H1 (cell line): ENCODE results near the gene GZMM. TPM values are rescaled to one million over a fixed set of nuclear protein-coding genes. Genes with fewer than 3 reads are reported as not detected.
A peak's percentile ranks its signal among the peaks of the same experiment; 100 is the strongest.

Source experiments
- CTCF ChIA-PET: fragments of 300-600 bp; sonication (Branson Sonifier 250); formaldehyde crosslinking; loops from one replicate; lab custom pipeline; 2021; ENCODE audit not compliant: partially characterized antibody; lab: Charles Lee
- POLR2A ChIA-PET: fragments of 300-600 bp; sonication (Branson Sonifier 250); formaldehyde crosslinking; loops from one replicate; lab custom pipeline; 2021; ENCODE audit warnings: inconsistent platforms; ENCODE audit not compliant: partially characterized antibody; lab: Charles Lee
- DNase-seq, 2 experiments: peaks; one replicate each; pipeline versions ENCODE4 v3.0.0 to v3.0.0-alpha.2; 2010 to 2022; ENCODE audit warnings: low spot score in 2 of 2, low read depth in 1 of 2, mixed read lengths in 1 of 2
- FAIRE-seq: peaks from 2 replicates; lab custom pipeline; 2011; peaks lifted over from hg19 to GRCh38; lab: Jason Lieb, UNC
- H2AFZ ChIP-seq: 2 replicates; pipeline ENCODE4 v1.8.1; 2012; ENCODE audit warnings: low read length, inconsistent platforms
- H2AK5ac ChIP-seq: 2 replicates; pipeline ENCODE4 v1.6.1; 2013; ENCODE audit warnings: low read depth, low read length
- H2BK120ac ChIP-seq: replicated peaks from 2 replicates; pipeline ENCODE3; 2013; ENCODE audit warnings: low read depth, low read length, inconsistent platforms
- H2BK12ac ChIP-seq: 2 replicates; pipeline ENCODE4 v1.6.1; 2013; ENCODE audit warnings: low read depth, low read length
- H2BK15ac ChIP-seq: 2 replicates; pipeline ENCODE4 v1.6.1; 2013; ENCODE audit warnings: low read length
- H2BK20ac ChIP-seq: 2 replicates; pipeline ENCODE4 v1.6.1; 2013; ENCODE audit warnings: low read length
- H2BK5ac ChIP-seq: 2 replicates; pipeline ENCODE4 v1.6.1; 2013; ENCODE audit warnings: low read depth, low read length
- H3K14ac ChIP-seq: 2 replicates; pipeline ENCODE4 v1.6.1; 2013; ENCODE audit warnings: inconsistent platforms; ENCODE audit not compliant: insufficient read length
- H3K18ac ChIP-seq: 2 replicates; pipeline ENCODE4 v1.6.1; 2013; ENCODE audit warnings: low read length; ENCODE audit errors: extremely low read depth
- H3K23ac ChIP-seq: 2 replicates; pipeline ENCODE4 v1.6.1; 2013; ENCODE audit warnings: inconsistent platforms; ENCODE audit not compliant: insufficient read length
- H3K23me2 ChIP-seq: 2 replicates; pipeline ENCODE4 v1.6.1; 2013; ENCODE audit warnings: low read depth, low read length
- H3K27ac ChIP-seq: 2 replicates; pipeline ENCODE4 v1.6.1; 2011; ENCODE audit warnings: low read depth, low read length, inconsistent platforms
- H3K27me3 ChIP-seq, 4 experiments: replicated peaks in 1 of 4; 1 replicate in 1 of 4; 2 replicates in 3 of 4; pipeline versions ENCODE4 v1.6.1 to v1.8.1; 2011 to 2013; ENCODE audit warnings: low read length in 3 of 4, mild to moderate bottlenecking in 3 of 4, inconsistent platforms in 2 of 4, mixed read lengths in 2 of 4, moderate library complexity in 1 of 4; ENCODE audit not compliant: control insufficient read depth in 3 of 4, insufficient read depth in 3 of 4; ENCODE audit errors: extremely low read depth in 1 of 4
- H3K36me3 ChIP-seq, 4 experiments: 2 replicates each; pipeline versions ENCODE4 v1.6.1 to v1.8.1; 2011 to 2013; ENCODE audit warnings: mild to moderate bottlenecking in 4 of 4, low read length in 3 of 4, moderate library complexity in 2 of 4, control low read depth in 1 of 4, inconsistent platforms in 1 of 4; ENCODE audit not compliant: insufficient read depth in 4 of 4, control insufficient read depth in 2 of 4
- H3K4ac ChIP-seq: replicated peaks from 2 replicates; pipeline ENCODE3; 2013; ENCODE audit warnings: low read length, low read depth, mixed read lengths, inconsistent platforms; ENCODE audit not compliant: insufficient read length
- H3K4me1 ChIP-seq, 4 experiments: replicated peaks in 1 of 4; 1 replicate in 1 of 4; 2 replicates in 3 of 4; pipeline versions ENCODE4 v1.6.1 to v1.8.1; 2011 to 2013; ENCODE audit warnings: low read length in 3 of 4, inconsistent platforms in 2 of 4, mixed read lengths in 1 of 4; ENCODE audit not compliant: insufficient read depth in 4 of 4, control insufficient read depth in 3 of 4
- H3K4me2 ChIP-seq, 2 experiments: 2 replicates each; pipeline versions ENCODE4 v1.6.1 to v1.8.1; 2011 to 2013; ENCODE audit warnings: low read depth in 2 of 2, low read length in 2 of 2, control low read depth in 1 of 2, inconsistent platforms in 1 of 2, mild to moderate bottlenecking in 1 of 2; ENCODE audit not compliant: insufficient read depth in 1 of 2
- H3K4me3 ChIP-seq, 4 experiments: fragments of 200-600, 300-600 bp in 1 of 4; sonication (generic), shearing (Covaris generic), sonication (Bioruptor Twin) in 1 of 4; 2 replicates each; pipeline versions ENCODE4 v1.5.1 to v1.8.1; 2011 to 2016; ENCODE audit warnings: low read length in 4 of 4, low read depth in 3 of 4, control low read depth in 2 of 4, inconsistent platforms in 2 of 4, mild to moderate bottlenecking in 2 of 4, mixed read lengths in 1 of 4, moderate library complexity in 1 of 4; ENCODE audit not compliant: insufficient read depth in 2 of 4; ENCODE audit errors: extremely low read depth in 1 of 4
- H3K56ac ChIP-seq: replicated peaks from 2 replicates; pipeline ENCODE3; 2013; ENCODE audit warnings: low read depth, mild to moderate bottlenecking, mixed read lengths, low read length, inconsistent platforms; ENCODE audit not compliant: insufficient read length
- H3K79me1 ChIP-seq: 2 replicates; pipeline ENCODE4 v1.6.1; 2013; ENCODE audit warnings: low read depth, low read length, control low read depth
- H3K79me2 ChIP-seq, 2 experiments: 2 replicates each; pipeline versions ENCODE4 v1.6.1 to v1.8.1; 2012 to 2013; ENCODE audit warnings: low read length in 2 of 2, mild to moderate bottlenecking in 2 of 2, inconsistent platforms in 1 of 2; ENCODE audit not compliant: insufficient read depth in 2 of 2, control insufficient read depth in 1 of 2
- H3K9ac ChIP-seq, 4 experiments: replicated peaks in 1 of 4; 1 replicate in 1 of 4; 2 replicates in 3 of 4; pipeline versions ENCODE4 v1.6.1 to v1.8.1; 2011 to 2013; ENCODE audit warnings: low read depth in 3 of 4, low read length in 3 of 4, control low read depth in 2 of 4, mild to moderate bottlenecking in 2 of 4, moderate library complexity in 2 of 4, inconsistent platforms in 1 of 4; ENCODE audit errors: extremely low read depth in 1 of 4
- H3K9me3 ChIP-seq, 2 experiments: 2 replicates each; pipeline versions ENCODE4 v1.6.1 to v1.8.1; 2012 to 2013; ENCODE audit warnings: mild to moderate bottlenecking in 2 of 2, moderate library complexity in 2 of 2, control low read depth in 1 of 2, inconsistent platforms in 1 of 2, low read depth in 1 of 2, low read length in 1 of 2, mixed read lengths in 1 of 2; ENCODE audit not compliant: insufficient read depth in 2 of 2
- H4K20me1 ChIP-seq, 2 experiments: replicated peaks in 1 of 2; 2 replicates each; pipeline versions ENCODE3 to v1.8.1; 2011 to 2013; ENCODE audit warnings: inconsistent platforms in 2 of 2, low read length in 2 of 2, mild to moderate bottlenecking in 1 of 2; ENCODE audit not compliant: insufficient read depth in 2 of 2, control insufficient read depth in 1 of 2
- H4K5ac ChIP-seq: 2 replicates; pipeline ENCODE4 v1.6.1; 2013; ENCODE audit warnings: low read length, low read depth, mixed read lengths, inconsistent platforms; ENCODE audit not compliant: insufficient read length
- H4K8ac ChIP-seq: 2 replicates; pipeline ENCODE4 v1.8.0; 2013; ENCODE audit warnings: mild to moderate bottlenecking, moderate library complexity, low read length, inconsistent platforms; ENCODE audit not compliant: insufficient read depth; ENCODE audit errors: extremely low read depth
- H4K91ac ChIP-seq: replicated peaks from 2 replicates; pipeline ENCODE3; 2013; ENCODE audit warnings: low read length, mixed read lengths, inconsistent platforms; ENCODE audit not compliant: insufficient read length
- WGBS, 2 experiments: shearing (Covaris generic) in 1 of 2; methylation state at CpG; one replicate each; pipeline versions ENCODE4 v1.1.6 to v1.1.7; 2013 to 2015; ENCODE audit warnings: low lambda C conversion rate in 2 of 2, mixed read lengths in 2 of 2, inconsistent platforms in 1 of 2, low coverage in 1 of 2, missing lambda C conversion rate in 1 of 2; ENCODE audit not compliant: insufficient replicate concordance in 2 of 2, insufficient coverage in 1 of 2, insufficient read length in 1 of 2; ENCODE audit errors: extremely low coverage in 1 of 2, missing lambda C conversion rate in 1 of 2; 5-methylcytosine and 5-hydroxymethylcytosine counted together
- polyA plus RNA-seq, 7 experiments: library from polyadenylated mRNA; depleted of rRNA in 3 of 7; stranded (reverse) in 5 of 7; unstranded in 2 of 7; fragments of >200 nt in 5 of 7; fragments of 200-250 nt in 2 of 7; gene quantifications; 1 replicate in 5 of 7; 2 replicates in 1 of 7; 4 replicates in 1 of 7; pipeline versions ENCODE4 v1.2.1 to v1.2.3, GENCODE V29; 2011 to 2013; ENCODE audit warnings: missing spikeins in 2 of 7, mixed read lengths in 2 of 7
- total RNA-seq: library from RNA; stranded (reverse); fragmentation: NEBNext Ultra II Directional; extraction: Animal tissue kit (Norgen Biotek cat#: 25700); gene quantifications from 2 replicates; pipeline ENCODE4 v1.2.1, GENCODE V29; 2021

Gene GZMM
- total and polyA plus RNA-seq, 2 of the 8 experiments (the other 6 are each of a cell fraction or from before 2014, with no cell fraction given) = 0.09 to 0.32 TPM

DNA sequence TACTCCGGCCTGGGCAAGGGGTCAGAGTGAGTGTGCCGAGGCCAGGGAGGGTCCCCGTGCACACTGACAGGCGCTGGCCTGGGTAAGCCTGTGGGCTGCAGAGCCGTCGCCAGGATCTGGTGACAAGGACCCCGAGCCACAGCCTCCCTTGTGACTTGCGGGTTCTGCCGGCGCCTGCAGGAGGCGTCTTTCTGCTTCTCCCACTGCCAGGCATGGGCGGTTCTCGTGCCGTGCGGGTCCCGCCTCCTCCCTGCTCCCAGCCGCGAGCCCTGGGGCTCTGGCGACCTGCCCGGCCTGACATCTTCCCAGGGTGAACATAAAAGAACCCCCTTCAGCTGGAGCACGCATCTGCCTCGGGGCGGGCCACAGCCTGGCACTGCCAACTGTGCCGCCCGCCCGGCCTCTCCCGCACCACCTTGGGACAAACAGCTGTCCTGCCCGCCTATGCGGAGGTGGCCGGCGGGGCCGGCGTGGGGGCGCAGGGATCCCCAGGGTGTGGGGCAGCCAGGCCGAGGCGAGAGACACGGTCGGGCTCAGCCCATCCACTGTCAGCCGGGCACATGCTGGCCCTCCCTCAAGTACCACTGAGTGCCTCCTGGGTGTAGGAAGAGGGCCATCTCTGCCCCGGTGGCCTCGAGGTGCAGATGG, 44.4 kb downstream of the GZMM start:
- H3K14ac ChIP-seq = no peak overlapping the region
- no peak overlapping the region for H2AFZ ChIP-seq
- H3K4me1 ChIP-seq = peaks cover 0 to 10% (median 3%) of the 10 kb centered on the region in 4 experiments; a peak in 5 of 7 replicates
- H3K56ac ChIP-seq = no peak overlapping the region
- no peak overlapping the region; the same call in 1 of the 2 replicates for H2BK12ac ChIP-seq
- peaks cover 11 to 21% of the 10 kb centered on the region in 2 experiments for H4K20me1 ChIP-seq
- H3K27me3 ChIP-seq = peaks cover 23 to 39% (median 31%) of the 10 kb centered on the region in 4 experiments
- H3K9ac ChIP-seq = no peak overlapping the region
- POLR2A ChIA-PET = interaction anchor here (1.5 to 6.3 kb wide), 3 partner anchors 12 to 87 kb away, joined by 3 to 78 read pairs (median 10); partner anchors contain the start of gene BSG
- H2BK120ac ChIP-seq = no peak overlapping the region
- no peak overlapping the region for H4K91ac ChIP-seq
- H2BK15ac ChIP-seq = no peak overlapping the region
- H4K5ac ChIP-seq = no peak overlapping the region
- WGBS, 2 experiments = 46% methylated on average over 34 of the region's 41 CpGs; no CpG with 5 or more reads in 1 of the 2 experiments
- no peak overlapping the region for H2AK5ac ChIP-seq
- CTCF ChIA-PET = interaction anchor here (0.6 to 4.7 kb wide), 14 partner anchors 11 to 78 kb away, joined by 3 to 51 read pairs (median 4); no protein-coding TSS in a partner anchor
- H3K27ac ChIP-seq = no peak overlapping the region
- no peaks in the 10 kb centered on the region for H3K79me1 ChIP-seq
- no peak overlapping the region for H2BK20ac ChIP-seq
- no peak overlapping the region for H4K8ac ChIP-seq
- DNase-seq (peak; percentile 61 to 90), FAIRE-seq (no peak)
- H3K23me2 ChIP-seq = peaks cover 3% of the 10 kb centered on the region; the same call in 1 of the 2 replicates
- no peak overlapping the region for H2BK5ac ChIP-seq
- H3K4ac ChIP-seq = no peak overlapping the region
- no peaks in the 10 kb centered on the region for H3K9me3 ChIP-seq
- H3K23ac ChIP-seq = no peak overlapping the region
- H3K18ac ChIP-seq = no peak overlapping the region
- peaks cover 0 to 5% (median under 1%) of the 10 kb centered on the region in 4 experiments; a peak in 3 of 8 replicates for H3K36me3 ChIP-seq
- peak overlapping the region in 1 of 4 experiments; percentile 29; a peak in 1 of 8 replicates for H3K4me3 ChIP-seq
- no peaks in the 10 kb centered on the region for H3K79me2 ChIP-seq
- peak overlapping the region in 1 of 2 experiments; percentile 30; a peak in 2 of 4 replicates for H3K4me2 ChIP-seq
